HT1080 (cell line): ENCODE measurements around the gene DNHD1. TPM values are rescaled to one million over a fixed set of nuclear protein-coding genes. Genes with fewer than 3 reads are reported as not detected.
A peak's percentile ranks its signal among the peaks of the same experiment; 100 is the strongest.

ENCODE experiments used
- DNase-seq: peaks from one replicate; pipeline ENCODE4 v3.0.0-alpha.2; 2015; ENCODE audit warnings: low read depth
- total RNA-seq: library from RNA; depleted of rRNA; stranded (reverse); fragments of >200 nt; shearing (Covaris generic); gene quantifications from 2 replicates; pipeline ENCODE4 v1.2.3, GENCODE V29; 2014

Gene DNHD1
- total RNA-seq, 1 experiment from 2014 or later: 5.7 TPM

GRCh38 chr11:6529266-6529665 is 32.2 kb downstream of the DNHD1 start:
- DNase-seq: no peak

GRCh38 chr11:6530848-6531247 is 33.8 kb downstream of the DNHD1 start:
- no peak for DNase-seq

- DNase-seq: peak; percentile 53
These were observed 34.2 kb downstream of the DNHD1 start for GRCh38 chr11:6531267-6531752.

- no peak for DNase-seq
These were observed 41.4 kb downstream of the DNHD1 start for GRCh38 chr11:6538456-6538855.

GRCh38 chr11:6538945-6539344 is 41.9 kb downstream of the DNHD1 start:
- DNase-seq: no peak

GRCh38 chr11:6539748-6540268 is 42.7 kb downstream of the DNHD1 start:
- DNase-seq: no peak

- DNase-seq: no peak
These were observed 44.3 kb downstream of the DNHD1 start for GRCh38 chr11:6541356-6541755.

- DNase-seq: no peak
These were observed 45.6 kb downstream of the DNHD1 start for GRCh38 chr11:6542727-6543126.

- DNase-seq: peak; percentile 37
These were observed 48.1 kb downstream of the DNHD1 start for GRCh38 chr11:6544921-6545850.

- DNase-seq: no peak
These were observed 49.0 kb downstream of the DNHD1 start for GRCh38 chr11:6545917-6546605.

GRCh38 chr11:6546735-6547134 is 49.7 kb downstream of the DNHD1 start:
- no peak for DNase-seq

GRCh38 chr11:6547177-6547576 is 50.1 kb downstream of the DNHD1 start:
- no peak for DNase-seq

- DNase-seq: no peak
These were observed 51.0 kb downstream of the DNHD1 start for GRCh38 chr11:6548121-6548520.

GRCh38 chr11:6548641-6549040 is 51.6 kb downstream of the DNHD1 start:
- no peak for DNase-seq

- no peak for DNase-seq
These were observed 56.6 kb downstream of the DNHD1 start for GRCh38 chr11:6553634-6554033.

- DNase-seq: no peak
These were observed 58.0 kb downstream of the DNHD1 start for GRCh38 chr11:6554828-6555706.

- no peak for DNase-seq
These were observed 59.3 kb downstream of the DNHD1 start for GRCh38 chr11:6556139-6556949.

- DNase-seq: no peak
These were observed 60.0 kb downstream of the DNHD1 start for GRCh38 chr11:6557063-6557462.

- no peak for DNase-seq
These were observed 60.9 kb downstream of the DNHD1 start for GRCh38 chr11:6557761-6558674.
